Measurements from ENCODE around the gene POU6F2.

POU6F2 gene

GRCh38 chr7:39261771-39262170 lies 284.1 kb downstream of the POU6F2 start:
- DNase-seq, result no peak

GRCh38 chr7:39265641-39266591 lies 288.2 kb downstream of the POU6F2 start:
- DNase-seq, result no peak

GRCh38 chr7:39269034-39269433 lies 291.3 kb downstream of the POU6F2 start:
- DNase-seq, result no peak

- DNase-seq, result no peak
Observed at GRCh38 chr7:39270018-39270417, 292.3 kb downstream of the POU6F2 start.

GRCh38 chr7:39271402-39271801 lies 293.7 kb downstream of the POU6F2 start:
- no peak for DNase-seq

GRCh38 chr7:39272111-39272510 lies 294.4 kb downstream of the POU6F2 start:
- DNase-seq, result no peak

- DNase-seq, result no peak
Observed at GRCh38 chr7:39272691-39273090, 295.0 kb downstream of the POU6F2 start.

- no peak for DNase-seq
Observed at GRCh38 chr7:39280337-39280736, 302.6 kb downstream of the POU6F2 start.

- no peak for DNase-seq
Observed at GRCh38 chr7:39285256-39285655, 307.5 kb downstream of the POU6F2 start.

- DNase-seq, result no peak
Observed at GRCh38 chr7:39288303-39288702, 310.6 kb downstream of the POU6F2 start.

- no peak for DNase-seq
Observed at GRCh38 chr7:39291628-39292410, 314.1 kb downstream of the POU6F2 start.

- DNase-seq, result no peak
Observed at GRCh38 chr7:39293056-39293823, 315.5 kb downstream of the POU6F2 start.

- no peak for DNase-seq
Observed at GRCh38 chr7:39294022-39294421, 316.3 kb downstream of the POU6F2 start.

- no peak for DNase-seq
Observed at GRCh38 chr7:39295796-39296195, 318.1 kb downstream of the POU6F2 start.

GRCh38 chr7:39299695-39300094 lies 322.0 kb downstream of the POU6F2 start:
- no peak for DNase-seq

GRCh38 chr7:39300276-39300675 lies 322.6 kb downstream of the POU6F2 start:
- DNase-seq, result no peak

GRCh38 chr7:39301543-39301942 lies 323.8 kb downstream of the POU6F2 start:
- DNase-seq, result no peak

GRCh38 chr7:39304178-39304577 lies 326.5 kb downstream of the POU6F2 start:
- no peak for DNase-seq

- DNase-seq, result no peak
Observed at GRCh38 chr7:39304668-39305405, 327.1 kb downstream of the POU6F2 start.

GRCh38 chr7:39306016-39306570 lies 328.4 kb downstream of the POU6F2 start:
- no peak for DNase-seq

GRCh38 chr7:39310699-39311098 lies 333.0 kb downstream of the POU6F2 start:
- no peak for DNase-seq
